CD14-positive monocyte (primary cell): ENCODE data around the gene AURKAIP1. TPM values are rescaled to one million over a fixed set of nuclear protein-coding genes. Genes with fewer than 3 reads are reported as not detected.

Experiments used
- DNase-seq, 3 donors: peaks; one replicate each; pipeline ENCODE4 v3.0.0-alpha.2; 2011 to 2022
- H2AFZ ChIP-seq: 2 replicates; pipeline ENCODE4 v1.6.0; 2012; ENCODE audit warnings: mild to moderate bottlenecking, low read depth, low read length, inconsistent platforms; ENCODE audit not compliant: insufficient read depth, poor library complexity, severe bottlenecking
- H3K27ac ChIP-seq, 2 donors: 1 replicate in 1 of 2; 2 replicates in 1 of 2; pipeline ENCODE4 v1.5.1; 2012 to 2013; ENCODE audit warnings: low read length in 2 of 2, control low read depth in 1 of 2, inconsistent platforms in 1 of 2, low read depth in 1 of 2, mild to moderate bottlenecking in 1 of 2
- H3K27me3 ChIP-seq, 2 donors: one replicate each; pipeline versions ENCODE4 v1.6.0 to v1.6.1; 2011 to 2013; ENCODE audit warnings: low read length in 2 of 2; ENCODE audit not compliant: control insufficient read depth in 2 of 2, insufficient read depth in 2 of 2
- H3K36me3 ChIP-seq, 2 donors: replicated peaks in 1 of 2; 1 replicate in 1 of 2; 2 replicates in 1 of 2; pipeline versions ENCODE4 v1.5.1 to v1.6.1; 2012 to 2013; ENCODE audit warnings: low read length in 2 of 2, control low read depth in 1 of 2, inconsistent platforms in 1 of 2, mild to moderate bottlenecking in 1 of 2; ENCODE audit not compliant: insufficient read depth in 2 of 2, control insufficient read depth in 1 of 2
- H3K4me1 ChIP-seq, 2 donors: 1 replicate in 1 of 2; 2 replicates in 1 of 2; pipeline versions ENCODE4 v1.5.1 to v1.6.1; 2012 to 2013; ENCODE audit warnings: low read length in 2 of 2, control low read depth in 1 of 2, inconsistent platforms in 1 of 2, mild to moderate bottlenecking in 1 of 2, moderate library complexity in 1 of 2; ENCODE audit not compliant: insufficient read depth in 2 of 2, control insufficient read depth in 1 of 2
- H3K4me2 ChIP-seq: replicated peaks from 2 replicates; pipeline ENCODE3; 2012; ENCODE audit warnings: low read length, moderate library complexity, mild to moderate bottlenecking; ENCODE audit not compliant: poor library complexity, severe bottlenecking; ENCODE audit errors: extremely low read depth
- H3K4me3 ChIP-seq, 3 experiments: fragments of 200-600 bp in 1 of 3; sonication (generic) in 1 of 3; replicated peaks in 1 of 3; 1 replicate in 2 of 3; 2 replicates in 1 of 3; pipeline ENCODE4 v1.5.1; 2011 to 2013; ENCODE audit warnings: low read length in 3 of 3, mild to moderate bottlenecking in 3 of 3, control low read depth in 2 of 3, low read depth in 2 of 3, inconsistent platforms in 1 of 3, moderate library complexity in 1 of 3
- H3K79me2 ChIP-seq: 2 replicates; pipeline ENCODE4 v1.6.0; 2012; ENCODE audit warnings: mild to moderate bottlenecking, control low read depth, inconsistent platforms, low read length, moderate library complexity; ENCODE audit not compliant: insufficient read depth
- H3K9ac ChIP-seq: 2 replicates; pipeline ENCODE4 v1.6.0; 2017; ENCODE audit warnings: low read length, mild to moderate bottlenecking; ENCODE audit not compliant: insufficient read depth, poor library complexity, severe bottlenecking
- H3K9me3 ChIP-seq, 2 donors: replicated peaks in 1 of 2; 1 replicate in 1 of 2; 2 replicates in 1 of 2; pipeline versions ENCODE4 v1.5.1 to v1.6.1; 2012 to 2013; ENCODE audit warnings: low read length in 2 of 2, control low read depth in 1 of 2; ENCODE audit not compliant: control insufficient read depth in 1 of 2, insufficient read depth in 1 of 2
- H4K20me1 ChIP-seq: 2 replicates; pipeline ENCODE4 v1.6.0; 2012; ENCODE audit warnings: mild to moderate bottlenecking, low read length, control low read depth, moderate library complexity; ENCODE audit not compliant: insufficient read depth
- H3K27ac Mint-ChIP-seq, 7 donors: one replicate each; pipeline ENCODE4 v1.8.0; 2020; ENCODE audit warnings: mild to moderate bottlenecking in 7 of 7, mixed read lengths in 7 of 7, moderate library complexity in 6 of 7, inconsistent platforms in 2 of 7
- H3K27me3 Mint-ChIP-seq, 3 donors: one replicate each; pipeline ENCODE4 v1.8.0; 2021 to 2022; ENCODE audit warnings: low read depth in 3 of 3, mild to moderate bottlenecking in 3 of 3, mixed read lengths in 3 of 3, moderate library complexity in 3 of 3, inconsistent platforms in 1 of 3
- H3K36me3 Mint-ChIP-seq, 2 donors: one replicate each; pipeline ENCODE4 v1.8.0; 2020; ENCODE audit warnings: mixed read lengths in 2 of 2, inconsistent platforms in 1 of 2, mild to moderate bottlenecking in 1 of 2
- H3K4me1 Mint-ChIP-seq: one replicate; pipeline ENCODE4 v1.8.0; 2020; ENCODE audit warnings: mild to moderate bottlenecking, mixed read lengths
- H3K4me3 Mint-ChIP-seq, 2 donors: one replicate each; pipeline ENCODE4 v1.8.0; 2020; ENCODE audit warnings: mild to moderate bottlenecking in 2 of 2, mixed read lengths in 2 of 2, moderate library complexity in 1 of 2
- H3K9me3 Mint-ChIP-seq, 7 donors: one replicate each; pipeline ENCODE4 v1.8.0; 2020 to 2022; ENCODE audit warnings: mixed read lengths in 7 of 7, mild to moderate bottlenecking in 6 of 7, moderate library complexity in 6 of 7, inconsistent platforms in 2 of 7
- WGBS: methylation state at CpG from one replicate; pipeline ENCODE4 v1.1.5; 2013; ENCODE audit warnings: missing lambda C conversion rate; ENCODE audit not compliant: insufficient coverage; 5-methylcytosine and 5-hydroxymethylcytosine counted together
- intact Hi-C, 2 donors: fragments of 100-400 bp; cut with micrococcal nuclease; formaldehyde crosslinking; loops; one replicate each; pipeline versions ENCODE4 v1.15.0 to v1.15.1; 2023
- polyA plus RNA-seq, 3 donors: library from polyadenylated mRNA; depleted of rRNA in 1 of 3; unstranded in 2 of 3; stranded (reverse) in 1 of 3; fragments of 300-500 nt in 2 of 3; fragments of >200 nt in 1 of 3; fragmentation: Illumina TruSeq in 2 of 3; gene quantifications; 1 replicate in 2 of 3; 2 replicates in 1 of 3; pipeline ENCODE4 v1.2.3, GENCODE V29; 2012 to 2021
- TF ChIP-seq, protein P1 (sequence below): fragments of 200-600 bp; IDR thresholded peaks from one replicate; pipeline ENCODE4 v1.8.0; 2022; ENCODE audit warnings: antibody characterized with exemption, mild to moderate bottlenecking

AURKAIP1 gene
- polyA plus RNA-seq, 3 donors, result 59.1 to 160 (median 134) TPM

- no peak for DNase-seq
- Mint-ChIP-seq H3K4me3 (no peak overlapping the region), H3K27ac (no peak overlapping the region), H3K27me3 (peaks cover 0 to 3% (median 0%) of the 10 kb centered on the region in 3 donors), H3K9me3 (peaks cover 0 to 1% (median 0%) of the 10 kb centered on the region in 7 donors), H3K4me1 (no peaks in the 10 kb centered on the region), H3K36me3 (peaks cover 15 to 33% of the 10 kb centered on the region in 2 donors)
- H3K79me2 ChIP-seq, result no peaks in the 10 kb centered on the region
- peaks cover 9 to 20% of the 10 kb centered on the region in 2 donors for H3K36me3 ChIP-seq
- no peak overlapping the region for H2AFZ ChIP-seq
- no peaks in the 10 kb centered on the region for H4K20me1 ChIP-seq
- H3K4me1 ChIP-seq, result no peaks in the 10 kb centered on the region
- H3K4me2 ChIP-seq, result no peak overlapping the region
- no peak overlapping the region for H3K4me3 ChIP-seq
- intact Hi-C loops, result no loop called here
- no peak overlapping the region for H3K27ac ChIP-seq
- no peak overlapping the region for H3K9ac ChIP-seq
- WGBS, result 90% methylated on average over 18 of the region's 21 CpGs
- H3K27me3 ChIP-seq, result no peaks in the 10 kb centered on the region
- no peaks in the 10 kb centered on the region for H3K9me3 ChIP-seq
- TF ChIP-seq, protein P1, sequence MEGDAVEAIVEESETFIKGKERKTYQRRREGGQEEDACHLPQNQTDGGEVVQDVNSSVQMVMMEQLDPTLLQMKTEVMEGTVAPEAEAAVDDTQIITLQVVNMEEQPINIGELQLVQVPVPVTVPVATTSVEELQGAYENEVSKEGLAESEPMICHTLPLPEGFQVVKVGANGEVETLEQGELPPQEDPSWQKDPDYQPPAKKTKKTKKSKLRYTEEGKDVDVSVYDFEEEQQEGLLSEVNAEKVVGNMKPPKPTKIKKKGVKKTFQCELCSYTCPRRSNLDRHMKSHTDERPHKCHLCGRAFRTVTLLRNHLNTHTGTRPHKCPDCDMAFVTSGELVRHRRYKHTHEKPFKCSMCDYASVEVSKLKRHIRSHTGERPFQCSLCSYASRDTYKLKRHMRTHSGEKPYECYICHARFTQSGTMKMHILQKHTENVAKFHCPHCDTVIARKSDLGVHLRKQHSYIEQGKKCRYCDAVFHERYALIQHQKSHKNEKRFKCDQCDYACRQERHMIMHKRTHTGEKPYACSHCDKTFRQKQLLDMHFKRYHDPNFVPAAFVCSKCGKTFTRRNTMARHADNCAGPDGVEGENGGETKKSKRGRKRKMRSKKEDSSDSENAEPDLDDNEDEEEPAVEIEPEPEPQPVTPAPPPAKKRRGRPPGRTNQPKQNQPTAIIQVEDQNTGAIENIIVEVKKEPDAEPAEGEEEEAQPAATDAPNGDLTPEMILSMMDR, result no peak
These were observed 39.2 kb downstream of the AURKAIP1 start for GRCh38 chr1:1335792-1336248.

DNA sequence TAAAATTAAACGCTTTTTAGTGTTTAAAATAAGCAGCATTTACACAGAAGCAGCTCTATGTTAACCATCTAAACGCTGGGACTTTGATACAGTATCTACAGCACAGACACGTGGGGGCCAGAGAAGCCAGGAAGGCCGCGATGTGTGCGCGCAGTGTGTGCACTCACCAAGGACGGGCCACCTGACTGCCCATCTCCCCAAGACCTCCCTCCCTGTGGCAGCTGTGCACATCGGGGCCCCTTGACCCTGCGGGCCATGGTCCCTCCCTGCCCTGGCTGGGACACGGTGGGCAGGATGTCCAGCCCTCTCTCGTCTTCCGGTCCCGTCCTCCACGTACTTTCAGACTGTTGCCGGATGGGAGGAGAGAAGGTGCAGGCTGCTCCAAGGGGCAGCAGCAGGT is 39.7 kb downstream of the AURKAIP1 start:
- peak overlapping the region in 1 of 7 donors; percentile 30 for H3K27ac Mint-ChIP-seq
- TF ChIP-seq, protein P1, result no peak
- Histone ChIP-seq H4K20me1 (no peaks in the 10 kb centered on the region), H3K79me2 (no peaks in the 10 kb centered on the region), H3K9me3 (no peaks in the 10 kb centered on the region), H3K4me1 (no peaks in the 10 kb centered on the region), H3K9ac (no peak overlapping the region), H3K27ac (no peak overlapping the region), H3K27me3 (no peaks in the 10 kb centered on the region), H3K4me2 (no peak overlapping the region), H3K36me3 (peaks cover 9 to 14% of the 10 kb centered on the region in 2 donors), H3K4me3 (no peak overlapping the region), H2AFZ (no peak overlapping the region)
- peaks cover 0 to 1% (median 0%) of the 10 kb centered on the region in 3 donors for H3K27me3 Mint-ChIP-seq
- H3K4me1 Mint-ChIP-seq, result no peaks in the 10 kb centered on the region
- peaks cover 0 to 1% (median 0%) of the 10 kb centered on the region in 7 donors for H3K9me3 Mint-ChIP-seq
- no peak overlapping the region for H3K4me3 Mint-ChIP-seq
- intact Hi-C loops, result no loop called here
- peaks cover 10 to 28% of the 10 kb centered on the region in 2 donors for H3K36me3 Mint-ChIP-seq
- 96% methylated on average over 10 of the region's 16 CpGs for WGBS
- no peak for DNase-seq
